ENCODE results near the gene DSTYK. TPM values are rescaled to one million over a fixed set of nuclear protein-coding genes. Genes with fewer than 3 reads are reported as not detected.

Gene DSTYK
- total RNA-seq, 1 donor from 2014 or later, result 9.6 TPM

- CTCF ChIA-PET, result no interaction called here
These were observed 22.4 kb downstream of the DSTYK start for GRCh38 chr1:205189131-205189530.

GRCh38 chr1:205188596-205188995, 22.9 kb downstream of the DSTYK start:
- Mint-ChIP-seq H3K4me3 (no peak overlapping the region), H3K4me1 (peaks cover 21% of the 10 kb centered on the region), H3K27me3 (no peaks in the 10 kb centered on the region), H3K9me3 (no peaks in the 10 kb centered on the region), H3K27ac (no peak overlapping the region), H3K36me3 (ENCODE audit: low read depth) (peaks cover 29% of the 10 kb centered on the region)
- DNase-seq, result no peak
- CTCF ChIA-PET, result no interaction called here
- no peak for ATAC-seq (ENCODE audit: low read depth)
- intact Hi-C loops (cut with micrococcal nuclease), result no loop called here
- POLR2A ChIA-PET, result no interaction called here
- no peak for TF ChIP-seq CTCF (IDR thresholded peaks at IDR 0.05)

More at GRCh38 chr1:205189131-205189530, 22.4 kb downstream of the DSTYK start:
- POLR2A ChIA-PET, result no interaction called here
- H3K36me3 Mint-ChIP-seq (ENCODE audit: low read depth), result peaks cover 25% of the 10 kb centered on the region
- no peak for TF ChIP-seq CTCF (IDR thresholded peaks at IDR 0.05)
- no peak for ATAC-seq (ENCODE audit: low read depth)
- no peak for DNase-seq
- H3K27me3 Mint-ChIP-seq, result no peaks in the 10 kb centered on the region
- no peaks in the 10 kb centered on the region for H3K9me3 Mint-ChIP-seq
- no peak overlapping the region for H3K27ac Mint-ChIP-seq
- peaks cover 25% of the 10 kb centered on the region for H3K4me1 Mint-ChIP-seq
- intact Hi-C loops (cut with micrococcal nuclease), result no loop called here
- no peak overlapping the region for H3K4me3 Mint-ChIP-seq

GRCh38 chr1:205188098-205188497, 23.4 kb downstream of the DSTYK start:
- POLR2A ChIA-PET, result no interaction called here
- CTCF ChIA-PET, result no interaction called here
- TF ChIP-seq CTCF (IDR thresholded peaks at IDR 0.05), result no peak
- no peaks in the 10 kb centered on the region for H3K9me3 Mint-ChIP-seq
- H3K4me3 Mint-ChIP-seq, result no peak overlapping the region
- no peak for DNase-seq
- H3K36me3 Mint-ChIP-seq (ENCODE audit: low read depth), result peaks cover 34% of the 10 kb centered on the region
- no peaks in the 10 kb centered on the region for H3K27me3 Mint-ChIP-seq
- no peak overlapping the region for H3K27ac Mint-ChIP-seq
- peaks cover 19% of the 10 kb centered on the region for H3K4me1 Mint-ChIP-seq
- intact Hi-C loops (cut with micrococcal nuclease), result no loop called here
- no peak for ATAC-seq (ENCODE audit: low read depth)

- H3K4me3 Mint-ChIP-seq, result no peak overlapping the region
- DNase-seq (no peak), ATAC-seq (ENCODE audit: low read depth) (no peak)
- ChIA-PET POLR2A (no interaction called here), CTCF (no interaction called here)
- H3K36me3 Mint-ChIP-seq (ENCODE audit: low read depth), result peaks cover 39% of the 10 kb centered on the region
- H3K27ac Mint-ChIP-seq, result no peak overlapping the region
- intact Hi-C loops (cut with micrococcal nuclease), result no loop called here
- H3K4me1 Mint-ChIP-seq, result peaks cover 19% of the 10 kb centered on the region
- no peaks in the 10 kb centered on the region for H3K9me3 Mint-ChIP-seq
- no peaks in the 10 kb centered on the region for H3K27me3 Mint-ChIP-seq
- TF ChIP-seq CTCF (IDR thresholded peaks at IDR 0.05), result no peak
These were observed 24.1 kb downstream of the DSTYK start for GRCh38 chr1:205187420-205187819.

DNA sequence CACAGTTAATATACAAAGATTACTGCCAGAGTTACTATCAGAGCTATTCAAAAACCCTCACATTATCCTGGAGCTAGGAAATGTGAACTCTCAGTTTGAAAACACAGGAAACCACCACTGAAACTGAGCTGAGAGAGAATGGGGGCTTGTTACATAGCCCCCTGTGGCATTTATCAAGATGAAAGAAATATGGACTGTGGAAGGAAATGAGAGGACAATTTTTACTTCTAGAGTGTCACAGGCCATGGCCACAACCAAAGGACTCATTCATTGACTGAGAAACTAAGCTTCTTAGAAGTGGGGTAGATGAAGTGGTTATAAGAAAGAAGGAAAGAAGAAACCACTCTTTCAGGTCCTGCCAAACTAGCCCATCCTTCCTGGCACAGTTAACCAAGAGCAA, 25.3 kb downstream of the DSTYK start:
- TF ChIP-seq CTCF (IDR thresholded peaks at IDR 0.05), result no peak
- H3K27ac Mint-ChIP-seq, result no peak overlapping the region
- H3K36me3 Mint-ChIP-seq (ENCODE audit: low read depth), result peaks cover 39% of the 10 kb centered on the region
- H3K9me3 Mint-ChIP-seq, result no peaks in the 10 kb centered on the region
- ChIA-PET POLR2A (no interaction called here), CTCF (interaction anchor here (1.0 kb wide), 1 partner anchor 42 kb away, joined by 3 read pairs; no protein-coding TSS in a partner anchor)
- H3K27me3 Mint-ChIP-seq, result no peaks in the 10 kb centered on the region
- no peak overlapping the region for H3K4me3 Mint-ChIP-seq
- ATAC-seq (ENCODE audit: low read depth), result no peak
- no peak for DNase-seq
- peaks cover 16% of the 10 kb centered on the region for H3K4me1 Mint-ChIP-seq
- intact Hi-C loops (cut with micrococcal nuclease), result no loop called here
